NCI-H345 treated with DMSO at 0.1 percent for 48 hours (cell line): ENCODE measurements around the gene CXCL8.
"Not testable (repeated sequence)": the region's sequence is repeated elsewhere in the genome, so short reads cannot be mapped to it uniquely, and the experiment has no call there.

ENCODE experiments used
- DNase-seq: peaks from one replicate; lab custom pipeline; 2025; ENCODE audit not compliant: unreplicated experiment; lab: John Stamatoyannopoulos, UW

The CXCL8 gene

DNA sequence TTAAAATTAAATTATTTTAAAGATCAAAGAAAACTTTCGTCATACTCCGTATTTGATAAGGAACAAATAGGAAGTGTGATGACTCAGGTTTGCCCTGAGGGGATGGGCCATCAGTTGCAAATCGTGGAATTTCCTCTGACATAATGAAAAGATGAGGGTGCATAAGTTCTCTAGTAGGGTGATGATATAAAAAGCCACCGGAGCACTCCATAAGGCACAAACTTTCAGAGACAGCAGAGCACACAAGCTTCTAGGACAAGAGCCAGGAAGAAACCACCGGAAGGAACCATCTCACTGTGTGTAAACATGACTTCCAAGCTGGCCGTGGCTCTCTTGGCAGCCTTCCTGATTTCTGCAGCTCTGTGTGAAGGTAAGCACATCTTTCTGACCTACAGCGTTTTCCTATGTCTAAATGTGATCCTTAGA lies at the start of gene CXCL8:
Gene CXCL8 (plus strand): TSS at position 217 of the 426 bp plus-strand sequence. CDS start 90 bp downstream, at position 307.
- DNase-seq, result peak; percentile 22

DNA sequence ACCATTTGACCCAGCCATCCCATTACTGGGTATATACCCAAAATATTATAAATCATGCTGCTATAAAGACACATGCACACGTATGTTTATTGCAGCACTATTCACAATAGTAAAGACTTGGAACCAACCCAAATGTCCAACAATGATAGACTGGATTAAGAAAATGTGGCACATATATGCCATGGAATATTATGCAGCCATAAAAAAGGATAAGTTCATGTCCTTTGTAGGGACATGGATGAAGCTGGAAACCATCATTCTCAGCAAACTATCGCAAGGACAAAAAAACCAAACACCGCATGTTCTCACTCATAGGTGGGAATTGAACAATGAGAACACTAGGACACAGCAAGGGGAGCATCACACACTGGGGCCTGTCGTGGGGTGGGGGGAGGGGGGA lies 49.2 kb upstream of the CXCL8 start:
- DNase-seq, result not testable (repeated sequence)

DNA sequence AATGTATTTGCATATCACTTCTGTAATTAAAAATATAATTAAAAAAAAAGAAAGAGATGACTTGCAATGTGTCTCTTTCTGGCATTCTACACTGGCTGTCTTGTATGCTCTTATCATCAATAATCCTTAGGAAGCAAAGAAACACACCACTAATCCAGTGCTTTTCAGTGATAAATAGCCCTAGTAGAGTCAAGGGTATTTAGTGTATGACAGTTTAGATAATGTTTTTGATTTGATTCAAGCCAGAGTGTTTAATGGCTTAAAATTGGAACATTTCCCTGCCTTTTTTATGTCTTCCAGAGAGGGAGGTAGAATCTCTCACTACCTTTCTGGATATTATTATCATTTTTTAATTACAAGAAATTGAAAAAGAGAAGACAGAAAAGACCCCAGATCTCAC lies 48.6 kb upstream of the CXCL8 start:
- DNase-seq, result no peak

DNA sequence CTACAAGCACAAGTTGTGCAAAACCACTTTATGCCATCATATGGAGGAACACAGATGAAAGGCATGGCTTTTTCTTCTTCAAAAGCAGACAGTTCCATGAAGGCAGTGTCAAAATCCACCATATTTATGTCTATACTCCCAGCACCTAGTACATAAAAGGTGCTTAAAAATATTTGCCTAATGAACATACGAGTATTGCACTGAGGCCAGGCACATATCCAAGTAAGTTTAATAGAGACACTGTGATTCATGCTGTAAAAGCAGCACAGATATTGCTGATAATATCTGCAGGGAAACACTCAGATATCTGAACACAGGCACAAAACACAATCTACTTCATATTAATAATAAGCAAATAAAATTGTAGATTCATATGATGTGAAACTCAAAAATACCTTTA lies 48.1 kb upstream of the CXCL8 start:
- DNase-seq, result no peak

- DNase-seq, result peak; percentile 15
Observed at GRCh38 chr4:73692701-73693100, 47.7 kb upstream of the CXCL8 start.

- no peak for DNase-seq
Observed at GRCh38 chr4:73693811-73694210, 46.6 kb upstream of the CXCL8 start.

GRCh38 chr4:73698217-73698616 lies 42.2 kb upstream of the CXCL8 start:
- DNase-seq, result no peak

- DNase-seq, result no peak
Observed at GRCh38 chr4:73701116-73701515, 39.3 kb upstream of the CXCL8 start.

DNA sequence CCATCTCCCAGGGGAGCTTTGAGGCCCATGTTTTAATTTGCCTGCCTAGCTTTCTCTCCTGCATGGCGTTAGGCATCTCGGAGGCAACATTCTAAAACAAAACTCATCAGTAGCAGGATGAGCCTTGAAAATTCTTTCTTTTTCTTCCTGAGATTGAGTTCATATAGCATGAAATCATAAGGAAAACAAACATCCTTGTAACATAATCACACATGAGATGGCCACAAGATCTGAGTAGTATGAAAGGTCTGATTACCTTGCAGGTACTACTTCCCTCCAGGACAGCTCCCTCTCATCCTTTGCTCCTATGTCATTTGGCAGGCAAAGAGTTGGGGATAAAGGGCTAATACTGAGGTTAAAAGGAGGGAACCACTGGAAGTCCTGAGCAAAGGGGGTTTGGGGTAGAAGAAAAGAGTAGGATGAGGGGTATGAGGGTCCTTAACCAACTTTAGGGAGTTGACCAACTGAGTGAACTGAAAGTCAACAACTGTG lies 37.5 kb upstream of the CXCL8 start:
- no peak for DNase-seq

DNA sequence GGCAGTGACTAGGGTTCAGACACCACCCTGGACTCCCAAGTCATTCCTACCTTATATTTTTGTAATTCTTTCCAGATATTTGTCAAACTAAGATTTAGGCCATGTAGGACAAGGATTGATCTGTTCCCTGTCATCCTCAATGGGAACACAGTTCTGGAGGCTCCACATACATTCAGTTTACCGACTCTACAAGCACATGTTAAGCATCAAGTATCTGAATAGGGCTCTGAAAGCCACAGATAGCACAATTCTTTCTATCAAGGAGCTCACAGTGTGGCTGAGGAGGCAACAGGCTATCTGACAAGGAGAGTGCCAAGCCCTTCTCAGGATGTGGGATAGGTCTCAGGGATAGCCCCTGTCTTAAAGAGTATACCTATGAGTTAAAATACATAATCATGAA lies 37.0 kb upstream of the CXCL8 start:
- no peak for DNase-seq

GRCh38 chr4:73704314-73705055 lies 35.9 kb upstream of the CXCL8 start:
- no peak for DNase-seq

- no peak for DNase-seq
Observed at GRCh38 chr4:73705056-73705432, 35.3 kb upstream of the CXCL8 start.

GRCh38 chr4:73705721-73706120 lies 34.6 kb upstream of the CXCL8 start:
- DNase-seq, result no peak

- no peak for DNase-seq
Observed at GRCh38 chr4:73706811-73707210, 33.6 kb upstream of the CXCL8 start.

GRCh38 chr4:73707269-73707875 lies 33.0 kb upstream of the CXCL8 start:
- DNase-seq, result no peak

GRCh38 chr4:73707918-73708577 lies 32.3 kb upstream of the CXCL8 start:
- DNase-seq, result no peak

GRCh38 chr4:73709451-73710033 lies 30.8 kb upstream of the CXCL8 start:
- DNase-seq, result no peak

GRCh38 chr4:73710094-73710493 lies 30.3 kb upstream of the CXCL8 start:
- no peak for DNase-seq

DNA sequence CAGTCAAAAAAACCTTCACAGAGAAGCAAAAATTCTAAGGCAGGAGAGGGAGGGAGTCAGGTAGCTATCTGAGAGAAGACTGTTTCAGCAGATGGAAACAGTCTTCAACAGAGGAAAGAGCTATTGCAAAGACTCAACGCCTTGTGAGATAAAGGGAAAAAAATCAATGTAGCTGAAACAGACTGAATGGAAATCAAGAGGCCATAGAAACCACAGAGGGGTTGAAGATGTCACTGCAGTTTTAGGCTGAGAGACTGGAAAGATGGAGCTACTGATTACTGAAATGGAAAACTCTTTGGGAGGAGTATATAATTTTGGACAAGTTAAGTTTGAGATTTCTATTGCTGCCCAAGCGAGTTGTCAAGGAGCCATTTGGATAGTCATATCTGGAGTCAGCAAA lies 28.4 kb upstream of the CXCL8 start:
- no peak for DNase-seq

DNA sequence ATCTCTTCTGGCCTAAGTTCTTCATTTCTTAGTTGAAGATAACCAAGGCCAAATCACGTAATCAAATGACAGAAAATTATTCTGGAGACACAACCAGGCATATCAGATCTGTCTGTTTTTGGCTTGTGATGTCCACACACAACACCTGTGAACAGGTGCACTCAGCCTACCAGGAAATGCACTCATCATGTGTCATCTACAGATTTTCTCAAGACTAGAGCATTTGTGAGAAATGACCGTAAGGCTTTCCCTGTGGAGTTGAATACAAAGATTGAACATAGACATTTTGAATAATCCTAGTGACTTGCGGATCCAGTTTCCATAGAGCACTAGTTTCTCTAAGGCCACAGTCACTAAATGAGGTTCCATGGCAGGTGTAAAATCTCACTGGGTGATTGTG lies 26.7 kb upstream of the CXCL8 start:
- DNase-seq, result no peak

DNA sequence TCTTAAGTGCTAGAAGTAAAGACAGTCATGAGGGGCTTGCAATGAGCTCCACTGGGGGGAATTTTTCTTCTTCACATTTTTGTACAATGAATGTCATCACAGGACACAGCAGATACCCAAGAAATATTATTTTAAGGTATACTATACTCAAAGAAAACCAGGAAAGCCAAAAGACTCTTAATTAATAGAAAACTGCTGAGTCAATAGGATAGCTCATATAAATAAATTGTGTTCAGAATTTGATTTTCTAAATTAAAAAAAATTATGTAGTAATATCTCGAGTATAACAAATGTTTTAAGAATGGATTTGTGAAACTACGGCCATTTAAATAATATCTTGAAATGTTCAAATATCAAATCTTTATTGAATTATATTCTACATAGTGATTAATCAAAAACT lies 25.7 kb upstream of the CXCL8 start:
- no peak for DNase-seq

DNA sequence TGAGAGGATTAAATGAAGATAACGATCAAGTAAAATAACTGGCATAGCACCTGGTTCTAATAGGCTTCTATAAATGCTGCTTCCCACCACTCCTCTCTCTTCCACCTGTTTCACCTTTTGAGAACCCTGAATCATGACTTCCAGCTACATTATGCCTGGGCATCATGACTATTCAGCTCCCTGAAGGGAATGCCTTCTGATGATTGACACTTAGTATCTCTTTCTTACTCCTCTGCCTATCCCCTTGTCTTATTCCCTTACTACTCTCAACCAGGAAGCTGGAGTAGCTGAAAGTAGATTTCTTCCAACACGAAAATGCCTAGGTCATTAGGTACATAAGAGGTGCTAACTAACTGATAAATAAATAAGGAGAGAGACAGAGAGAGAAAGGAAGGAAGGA lies 24.7 kb upstream of the CXCL8 start:
- no peak for DNase-seq
